T-helper 17 cell (primary cell): ENCODE measurements around the gene COLQ. TPM values are rescaled to one million over a fixed set of nuclear protein-coding genes. Genes with fewer than 3 reads are reported as not detected.
"Not testable (repeated sequence)": the region's sequence is repeated elsewhere in the genome, so short reads cannot be mapped to it uniquely, and the experiment has no call there.

Experiments
- ATAC-seq: fragments of 150-1000 bp; cut with Tn5 transposase; 2 replicates; pipeline ENCODE4 v1.10.0; 2021; ENCODE audit warnings: mild to moderate bottlenecking, moderate library complexity
- DNase-seq, 3 donors: peaks; one replicate each; pipeline versions ENCODE4 v3.0.0 to v3.0.0-alpha.2; 2020 to 2021
- H3K9me3 ChIP-seq: one replicate; pipeline ENCODE4 v1.7.0; 2013; ENCODE audit warnings: low read length, mild to moderate bottlenecking; ENCODE audit not compliant: control insufficient read depth, poor library complexity, severe bottlenecking
- H3K27ac Mint-ChIP-seq: one replicate; pipeline ENCODE4 v1.8.0; 2022; ENCODE audit warnings: mild to moderate bottlenecking, moderate library complexity, mixed read lengths
- H3K27me3 Mint-ChIP-seq: one replicate; pipeline ENCODE4 v1.8.0; 2022; ENCODE audit warnings: mixed read lengths
- H3K36me3 Mint-ChIP-seq: one replicate; pipeline ENCODE4 v1.8.0; 2022; ENCODE audit warnings: low read depth, mixed read lengths
- H3K4me1 Mint-ChIP-seq: one replicate; pipeline ENCODE4 v1.8.0; 2022; ENCODE audit warnings: mild to moderate bottlenecking, mixed read lengths
- H3K4me3 Mint-ChIP-seq: one replicate; pipeline ENCODE4 v1.8.0; 2022; ENCODE audit warnings: mild to moderate bottlenecking, moderate library complexity, mixed read lengths
- total RNA-seq, 4 donors: library from RNA in 2 of 4; stranded (reverse) in 2 of 4; gene quantifications; one replicate each; pipeline ENCODE4 v1.2.3 and lab custom pipeline; 2022 to 2026

COLQ gene
- total RNA-seq, 2 donors from 2014 or later = 10.8 to 11.1 TPM

GRCh38 chr3:15496341-15496664 lies 25.2 kb downstream of the COLQ start:
- no peaks in the 10 kb centered on the region for H3K9me3 ChIP-seq
- DNase-seq (no peak), ATAC-seq (no peak)
- no peak overlapping the region for H3K27ac Mint-ChIP-seq
- no peak overlapping the region for H3K4me3 Mint-ChIP-seq
- no peaks in the 10 kb centered on the region for H3K27me3 Mint-ChIP-seq
- no peaks in the 10 kb centered on the region for H3K36me3 Mint-ChIP-seq
- peaks cover 28% of the 10 kb centered on the region for H3K4me1 Mint-ChIP-seq

GRCh38 chr3:15495461-15496340 lies 25.8 kb downstream of the COLQ start:
- H3K27me3 Mint-ChIP-seq = no peaks in the 10 kb centered on the region
- H3K36me3 Mint-ChIP-seq = no peaks in the 10 kb centered on the region

GRCh38 chr3:15493436-15493835 lies 28.1 kb downstream of the COLQ start:
- Mint-ChIP-seq H3K27ac (no peak overlapping the region), H3K4me1 (peaks cover 20% of the 10 kb centered on the region), H3K4me3 (no peak overlapping the region), H3K36me3 (no peaks in the 10 kb centered on the region), H3K27me3 (no peaks in the 10 kb centered on the region)
- no peak for DNase-seq
- H3K9me3 ChIP-seq = no peaks in the 10 kb centered on the region
- no peak for ATAC-seq

More at GRCh38 chr3:15495461-15496340, 25.8 kb downstream of the COLQ start:
- H3K9me3 ChIP-seq = no peaks in the 10 kb centered on the region
- DNase-seq (no peak), ATAC-seq (no peak)
- Mint-ChIP-seq H3K4me1 (peaks cover 24% of the 10 kb centered on the region), H3K4me3 (peak overlapping the region; percentile 7), H3K27ac (no peak overlapping the region)

- H3K27ac Mint-ChIP-seq = no peak overlapping the region
- H3K27me3 Mint-ChIP-seq = no peaks in the 10 kb centered on the region
- DNase-seq = no peak
- H3K4me1 Mint-ChIP-seq = peaks cover 20% of the 10 kb centered on the region
- H3K36me3 Mint-ChIP-seq = no peaks in the 10 kb centered on the region
- no peak for ATAC-seq
- no peaks in the 10 kb centered on the region for H3K9me3 ChIP-seq
- no peak overlapping the region for H3K4me3 Mint-ChIP-seq
Measured at GRCh38 chr3:15492847-15493360, 28.6 kb downstream of the COLQ start.

GRCh38 chr3:15491143-15491542 lies 30.4 kb downstream of the COLQ start:
- DNase-seq (no peak), ATAC-seq (no peak)
- Mint-ChIP-seq H3K4me1 (peaks cover 24% of the 10 kb centered on the region), H3K27ac (no peak overlapping the region), H3K36me3 (peaks cover 2% of the 10 kb centered on the region), H3K4me3 (no peak overlapping the region), H3K27me3 (no peaks in the 10 kb centered on the region)
- H3K9me3 ChIP-seq = no peaks in the 10 kb centered on the region

GRCh38 chr3:15490158-15490557 lies 31.3 kb downstream of the COLQ start:
- DNase-seq = no peak
- Mint-ChIP-seq H3K36me3 (peaks cover 2% of the 10 kb centered on the region), H3K27ac (no peak overlapping the region), H3K4me3 (no peak overlapping the region), H3K27me3 (no peaks in the 10 kb centered on the region), H3K4me1 (peaks cover 20% of the 10 kb centered on the region)
- ATAC-seq = no peak
- H3K9me3 ChIP-seq = no peaks in the 10 kb centered on the region

- H3K4me3 Mint-ChIP-seq = no peak overlapping the region
- no peaks in the 10 kb centered on the region for H3K27me3 Mint-ChIP-seq
- H3K9me3 ChIP-seq = no peaks in the 10 kb centered on the region
- H3K4me1 Mint-ChIP-seq = peaks cover 9% of the 10 kb centered on the region
- peaks cover 2% of the 10 kb centered on the region for H3K36me3 Mint-ChIP-seq
- no peak overlapping the region for H3K27ac Mint-ChIP-seq
- no peak for DNase-seq
- ATAC-seq = no peak
Measured at GRCh38 chr3:15488002-15488401, 33.5 kb downstream of the COLQ start.

GRCh38 chr3:15486979-15487378 lies 34.5 kb downstream of the COLQ start:
- H3K9me3 ChIP-seq = no peaks in the 10 kb centered on the region
- Mint-ChIP-seq H3K27me3 (no peaks in the 10 kb centered on the region), H3K4me1 (peaks cover 9% of the 10 kb centered on the region), H3K27ac (no peak overlapping the region), H3K4me3 (no peak overlapping the region), H3K36me3 (peaks cover 2% of the 10 kb centered on the region)
- no peak for ATAC-seq
- no peak for DNase-seq

GRCh38 chr3:15486020-15486419 lies 35.5 kb downstream of the COLQ start:
- peaks cover 2% of the 10 kb centered on the region for H3K36me3 Mint-ChIP-seq
- H3K27me3 Mint-ChIP-seq = no peaks in the 10 kb centered on the region

GRCh38 chr3:15484551-15484950 lies 37.0 kb downstream of the COLQ start:
- not testable (repeated sequence) for H3K27ac Mint-ChIP-seq, DNase-seq, ATAC-seq, H3K4me3 Mint-ChIP-seq, H3K4me1 Mint-ChIP-seq, H3K27me3 Mint-ChIP-seq, H3K9me3 ChIP-seq, H3K36me3 Mint-ChIP-seq

More at GRCh38 chr3:15486020-15486419, 35.5 kb downstream of the COLQ start:
- H3K9me3 ChIP-seq = no peaks in the 10 kb centered on the region
- Mint-ChIP-seq H3K27ac (no peak overlapping the region), H3K4me1 (peaks cover 9% of the 10 kb centered on the region), H3K4me3 (no peak overlapping the region)
- ATAC-seq (no peak), DNase-seq (no peak)

- H3K9me3 ChIP-seq = no peaks in the 10 kb centered on the region
- DNase-seq (no peak), ATAC-seq (no peak)
- Mint-ChIP-seq H3K27ac (no peak overlapping the region), H3K27me3 (no peaks in the 10 kb centered on the region), H3K4me1 (no peaks in the 10 kb centered on the region), H3K36me3 (no peaks in the 10 kb centered on the region), H3K4me3 (no peak overlapping the region)
Measured at GRCh38 chr3:15479400-15480224, 41.9 kb downstream of the COLQ start.

GRCh38 chr3:15478640-15478979 lies 42.9 kb downstream of the COLQ start:
- DNase-seq (no peak), ATAC-seq (no peak)
- Mint-ChIP-seq H3K4me3 (no peak overlapping the region), H3K27me3 (no peaks in the 10 kb centered on the region), H3K27ac (no peak overlapping the region), H3K36me3 (no peaks in the 10 kb centered on the region), H3K4me1 (no peaks in the 10 kb centered on the region)
- H3K9me3 ChIP-seq = no peaks in the 10 kb centered on the region

- no peak for DNase-seq
- no peaks in the 10 kb centered on the region for H3K4me1 Mint-ChIP-seq
- H3K27ac Mint-ChIP-seq = no peak overlapping the region
- ATAC-seq = no peak
- H3K36me3 Mint-ChIP-seq = no peaks in the 10 kb centered on the region
- no peaks in the 10 kb centered on the region for H3K27me3 Mint-ChIP-seq
- no peak overlapping the region for H3K4me3 Mint-ChIP-seq
- no peaks in the 10 kb centered on the region for H3K9me3 ChIP-seq
Measured at GRCh38 chr3:15477951-15478639, 43.4 kb downstream of the COLQ start.
